GM18507 (cell line): ENCODE data around the gene MYBPH.

Experiments
- DNase-seq: peaks from one replicate; pipeline ENCODE4 v3.0.0; 2011; ENCODE audit warnings: low read depth; ENCODE audit not compliant: insufficient read length; ENCODE audit errors: extremely low spot score
- FAIRE-seq: peaks from 2 replicates; lab custom pipeline; 2011; peaks lifted over from hg19 to GRCh38; lab: Jason Lieb, UNC

The MYBPH gene

DNA sequence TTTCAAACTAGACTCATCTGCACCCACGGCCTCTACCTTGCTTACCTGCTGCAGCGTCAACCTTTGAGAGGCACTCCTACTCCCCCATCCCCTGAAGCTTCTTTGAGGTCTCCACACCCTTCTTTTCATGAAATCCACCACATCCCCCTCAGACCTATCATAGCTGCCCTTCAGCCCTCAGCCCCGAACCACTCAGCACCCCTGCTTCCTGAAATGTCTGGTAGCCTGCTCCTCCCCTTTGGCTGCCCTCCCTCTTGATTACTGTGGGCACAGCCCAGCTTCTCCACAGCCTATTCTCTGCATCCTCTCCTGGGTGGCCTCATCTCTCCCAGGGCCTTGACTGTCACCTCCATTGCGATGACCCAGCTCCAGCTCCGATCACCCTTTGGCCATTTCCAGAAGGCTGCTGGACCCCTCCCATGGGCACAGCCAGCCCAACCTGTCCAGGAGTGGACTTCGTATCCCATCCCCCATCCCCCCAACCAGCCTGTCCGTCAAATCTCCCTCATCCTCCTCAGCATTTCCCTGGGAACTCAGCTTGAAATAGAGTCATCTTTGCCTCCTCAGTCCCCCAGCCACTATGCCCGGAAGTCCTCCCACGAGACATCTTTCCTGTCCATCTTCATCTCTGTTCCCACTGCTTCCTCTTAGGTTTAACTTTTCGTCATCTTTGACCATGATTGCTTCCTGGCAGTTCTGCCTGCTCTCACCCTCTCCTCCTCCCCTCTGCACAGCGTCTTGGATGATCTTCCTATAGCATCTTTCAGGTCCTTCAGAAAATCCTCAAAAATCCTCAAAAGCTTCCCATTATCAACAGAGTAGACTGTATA, 54.2 kb downstream of the MYBPH start:
- FAIRE-seq (no peak), DNase-seq (no peak)

DNA sequence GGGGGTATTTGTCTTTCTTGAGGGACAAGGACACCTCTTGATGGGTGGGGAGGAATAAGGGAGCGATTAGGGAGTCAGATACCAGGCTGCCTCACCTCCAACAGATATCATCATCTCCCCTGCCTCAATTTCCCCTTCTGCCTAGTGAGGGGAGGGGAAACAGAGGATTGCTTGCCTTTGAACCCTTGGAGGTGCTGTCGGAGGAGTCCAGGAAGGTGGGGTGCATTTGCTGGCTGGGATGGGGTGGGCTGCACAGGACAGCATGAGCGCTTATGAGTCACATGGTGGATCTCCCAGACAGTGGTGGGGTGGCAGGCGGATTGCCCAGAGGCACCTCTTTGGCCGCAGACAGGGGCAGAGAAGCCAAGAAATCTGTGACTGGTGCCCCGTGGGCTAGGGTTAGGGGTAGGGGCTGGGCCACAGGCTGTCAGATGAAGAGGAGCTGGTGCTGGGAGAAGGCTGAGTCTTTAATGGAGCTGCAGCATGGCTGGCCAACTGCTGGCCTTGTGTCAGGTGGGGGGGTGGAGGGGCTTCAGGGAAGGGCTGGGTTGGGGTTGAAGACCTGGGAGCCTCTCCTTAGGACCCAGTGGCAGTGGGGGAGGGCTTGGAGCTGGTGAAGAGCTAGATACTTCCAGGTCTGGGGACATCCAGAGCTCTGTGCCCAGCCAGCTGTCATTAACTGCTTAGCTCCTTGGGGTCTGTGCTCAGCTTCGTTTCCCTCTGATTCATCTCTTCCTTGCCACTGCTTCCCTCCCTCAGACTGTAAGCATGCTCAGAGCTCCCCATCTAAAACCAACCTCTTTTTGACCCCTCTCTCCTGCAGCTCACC, 55.1 kb downstream of the MYBPH start:
- no peak for FAIRE-seq
- DNase-seq = no peak
